Islet precursor cell (in vitro differentiated cells): Measurements from ENCODE around the gene TSPAN11.
A peak's percentile ranks its signal among the peaks of the same experiment; 100 is the strongest.

Experiments
- DNase-seq: peaks from one replicate; pipeline ENCODE4 v3.0.0-alpha.2; 2018

The TSPAN11 gene

DNA sequence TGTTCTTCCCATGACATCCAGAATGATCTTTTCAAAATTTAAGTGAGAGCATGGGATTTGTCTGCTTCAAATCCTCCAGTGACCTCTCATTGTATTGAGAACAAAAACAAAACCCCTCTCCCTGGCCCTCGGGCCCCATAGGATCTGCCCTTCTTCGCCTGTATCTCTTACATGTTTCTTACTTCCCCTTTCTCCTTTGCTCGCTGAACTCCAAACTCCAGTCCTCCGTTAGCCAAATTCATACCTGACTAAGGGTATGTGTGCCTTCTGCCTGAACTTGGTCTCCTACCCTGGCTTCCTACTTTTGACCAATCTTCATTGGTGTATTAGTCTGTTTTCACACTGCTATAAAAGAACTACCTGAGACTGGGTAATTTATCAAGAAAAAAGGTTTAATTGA is 13.2 kb upstream of the TSPAN11 start:
- peak; percentile 38 for DNase-seq

DNA sequence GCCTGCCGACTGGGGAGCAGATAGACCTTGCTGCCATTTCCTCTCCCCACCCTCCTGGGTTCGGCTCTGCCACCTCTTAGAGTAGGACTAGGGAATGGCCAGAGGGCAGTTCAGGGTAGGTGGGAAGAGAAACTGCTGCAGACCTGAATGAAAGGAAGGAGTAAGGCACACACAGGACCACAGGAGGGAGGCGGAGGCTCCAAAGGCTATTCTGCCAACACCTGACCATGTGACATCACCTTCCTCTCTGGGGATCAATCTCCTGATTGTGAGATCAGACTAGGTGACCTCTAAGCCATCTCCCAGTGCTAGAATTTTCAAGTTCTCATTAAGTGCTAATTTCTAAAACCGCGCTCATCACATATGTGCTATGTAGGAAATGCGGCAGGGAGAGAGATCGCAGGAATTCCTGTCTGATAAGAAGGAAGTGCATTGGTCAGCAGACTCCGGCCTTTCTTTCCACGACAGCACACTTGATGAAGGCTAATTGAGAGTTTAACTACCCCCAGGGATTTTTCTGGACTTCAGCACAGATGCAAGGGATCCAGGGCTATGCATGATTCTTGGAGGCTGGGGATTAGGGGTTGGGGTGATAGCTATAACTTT is 11.5 kb upstream of the TSPAN11 start:
- peak; percentile 52 for DNase-seq

DNA sequence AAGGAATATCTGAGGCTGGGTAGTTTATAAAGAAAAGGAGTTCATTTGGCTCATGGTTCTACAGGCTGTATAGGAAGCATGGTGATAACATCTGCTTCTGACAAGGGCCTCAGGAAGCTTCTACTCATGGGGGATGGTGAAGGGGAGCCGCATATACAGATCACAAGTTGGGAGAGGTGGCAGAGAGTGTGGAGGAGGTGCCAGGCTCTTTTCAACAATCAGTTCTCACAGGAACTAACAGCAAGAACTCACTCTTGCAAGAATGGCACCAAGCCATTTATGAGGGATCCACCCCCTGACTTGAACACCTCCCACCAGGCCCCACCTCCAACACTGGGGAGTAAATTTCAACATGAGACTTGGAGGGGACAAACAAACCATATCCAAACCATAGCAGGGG is 3.5 kb upstream of the TSPAN11 start:
- DNase-seq: peak; percentile 34

DNA sequence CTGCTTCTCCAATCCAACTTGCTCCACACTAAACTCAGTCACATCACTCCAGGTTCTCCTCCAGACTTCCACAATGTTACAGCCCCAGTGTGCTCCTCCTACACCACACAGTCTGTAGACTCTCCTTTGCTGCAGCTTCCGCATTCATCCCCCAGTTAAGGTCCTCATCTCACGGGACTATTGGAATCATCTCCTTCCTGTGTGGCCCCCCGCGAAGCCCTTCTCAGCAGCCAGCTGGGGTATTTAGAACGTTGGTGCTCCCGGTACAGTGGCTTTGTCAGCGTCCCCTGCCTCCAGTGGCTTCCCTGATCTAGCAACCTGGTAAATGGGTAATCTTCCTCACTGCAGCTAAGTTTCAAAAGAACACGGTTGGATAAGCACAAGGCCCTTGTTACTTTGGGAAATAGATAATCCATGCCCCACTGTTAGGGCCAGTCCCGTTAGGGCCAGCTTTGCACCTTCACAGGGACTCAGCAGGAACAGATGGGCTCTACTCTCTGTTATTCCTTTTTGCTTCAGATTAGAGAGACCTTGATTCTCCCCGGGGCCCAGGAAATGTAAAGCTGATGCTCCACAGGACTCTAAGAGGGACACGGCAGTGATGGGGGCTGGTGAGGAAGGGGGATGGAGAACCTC is 823 bp upstream of the TSPAN11 start:
- DNase-seq: peak; percentile 48

DNA sequence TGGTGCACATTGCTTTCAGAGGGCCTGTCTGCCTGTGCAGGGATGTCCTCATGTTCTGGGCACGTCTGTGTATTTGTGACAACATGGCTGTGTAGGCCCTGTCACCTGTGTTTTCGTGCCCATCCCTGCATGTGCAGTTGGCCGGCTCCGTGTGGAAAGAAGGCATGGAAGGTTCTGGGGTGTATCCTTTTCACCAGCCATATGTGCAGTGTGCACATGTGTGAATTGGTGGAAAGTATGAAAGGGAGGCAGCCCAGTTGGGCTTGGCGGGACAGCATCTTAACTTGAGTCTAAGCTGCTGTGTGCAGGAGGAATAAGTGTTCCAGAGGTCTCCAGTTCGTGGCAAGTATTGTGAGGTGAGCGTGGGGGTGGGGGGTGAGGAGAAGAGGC is 669 bp downstream of the TSPAN11 start:
- DNase-seq: no peak

- DNase-seq: peak; percentile 43
Observed at GRCh38 chr12:30928356-30929244, 2.1 kb downstream of the TSPAN11 start.

DNA sequence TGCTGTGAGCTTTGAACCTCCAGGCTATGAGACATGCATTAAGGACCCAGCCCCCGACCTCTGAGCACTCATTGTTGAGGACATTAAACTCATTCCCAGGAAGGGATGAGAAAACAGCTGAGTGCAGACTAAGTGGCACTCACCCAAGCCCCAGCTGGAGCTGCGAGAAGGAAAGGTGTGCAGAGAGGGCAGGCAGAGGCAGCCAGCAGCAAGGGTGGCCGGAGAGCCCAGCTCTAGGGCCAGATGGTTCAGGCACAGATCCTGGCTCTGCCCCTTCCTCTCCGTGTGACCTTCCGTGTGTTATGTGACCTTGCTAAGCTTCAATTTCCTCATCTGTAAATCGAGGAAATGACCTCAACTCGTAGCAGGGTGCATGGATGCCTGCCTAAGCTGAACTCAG is 3.7 kb downstream of the TSPAN11 start:
- DNase-seq: peak; percentile 58

GRCh38 chr12:30930641-30931040 is 4.1 kb downstream of the TSPAN11 start:
- DNase-seq: peak; percentile 60

- peak; percentile 42 for DNase-seq
Observed at GRCh38 chr12:30932881-30933280, 6.3 kb downstream of the TSPAN11 start.

GRCh38 chr12:30934811-30935210 is 8.3 kb downstream of the TSPAN11 start:
- no peak for DNase-seq

- no peak for DNase-seq
Observed at GRCh38 chr12:30936036-30936435, 9.5 kb downstream of the TSPAN11 start.

DNA sequence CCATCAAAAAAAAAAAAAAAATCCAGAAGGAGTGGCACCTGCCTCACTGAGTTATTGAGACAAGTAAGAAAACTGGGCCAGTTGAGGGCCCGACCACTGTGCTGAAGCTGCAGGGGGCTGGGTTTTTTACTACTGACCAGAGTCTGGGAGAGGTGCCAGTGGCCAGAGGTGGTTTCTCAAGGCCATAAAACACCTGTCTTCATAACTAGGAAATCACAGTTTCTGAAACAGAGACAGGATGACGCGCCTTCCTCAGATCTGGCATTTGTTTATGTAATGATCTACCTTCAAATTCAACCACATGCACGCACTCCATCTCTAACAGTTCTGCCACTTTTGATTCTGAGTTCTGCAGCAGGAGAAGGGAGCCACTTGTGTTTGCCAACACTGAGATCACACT is 12.7 kb downstream of the TSPAN11 start:
- DNase-seq: no peak

DNA sequence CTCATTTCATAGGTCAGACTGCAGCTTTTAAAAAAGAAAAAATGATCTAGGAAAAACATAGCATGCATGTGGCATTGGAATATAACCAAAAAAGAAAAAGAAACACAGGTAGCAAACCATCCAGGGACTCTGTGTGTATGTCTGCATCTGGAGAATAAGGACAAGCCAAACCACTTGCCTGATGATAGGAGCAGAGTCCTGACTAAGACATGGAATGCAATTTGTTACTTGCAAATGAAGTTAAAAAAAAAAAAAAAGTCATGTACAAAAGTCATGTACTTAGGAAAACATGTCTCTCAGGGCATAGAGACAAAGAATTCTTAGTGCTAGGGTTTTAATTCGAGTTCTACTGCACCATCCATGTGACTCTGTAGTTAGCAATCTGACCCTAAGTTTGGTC is 15.9 kb downstream of the TSPAN11 start:
- no peak for DNase-seq

DNA sequence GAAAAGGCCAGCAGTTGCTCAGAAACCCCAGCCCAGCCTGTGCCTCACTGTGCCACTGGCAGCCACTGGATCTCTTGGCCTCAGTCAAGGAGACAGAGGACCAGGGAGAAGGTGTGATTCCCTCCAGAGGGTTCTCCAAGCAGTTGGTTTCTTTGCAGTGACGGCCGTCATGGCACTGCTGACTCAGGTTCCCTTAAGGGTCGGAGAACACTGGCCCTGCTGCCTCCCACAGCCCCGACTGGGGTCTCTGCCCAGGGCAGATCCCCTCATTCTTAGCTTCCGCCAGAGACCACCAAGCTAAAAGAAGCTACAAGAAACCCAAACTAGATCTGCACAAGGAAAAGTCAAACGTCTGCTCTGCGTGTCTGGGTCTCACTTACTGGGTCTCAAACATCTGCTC is 16.4 kb downstream of the TSPAN11 start:
- no peak for DNase-seq

DNA sequence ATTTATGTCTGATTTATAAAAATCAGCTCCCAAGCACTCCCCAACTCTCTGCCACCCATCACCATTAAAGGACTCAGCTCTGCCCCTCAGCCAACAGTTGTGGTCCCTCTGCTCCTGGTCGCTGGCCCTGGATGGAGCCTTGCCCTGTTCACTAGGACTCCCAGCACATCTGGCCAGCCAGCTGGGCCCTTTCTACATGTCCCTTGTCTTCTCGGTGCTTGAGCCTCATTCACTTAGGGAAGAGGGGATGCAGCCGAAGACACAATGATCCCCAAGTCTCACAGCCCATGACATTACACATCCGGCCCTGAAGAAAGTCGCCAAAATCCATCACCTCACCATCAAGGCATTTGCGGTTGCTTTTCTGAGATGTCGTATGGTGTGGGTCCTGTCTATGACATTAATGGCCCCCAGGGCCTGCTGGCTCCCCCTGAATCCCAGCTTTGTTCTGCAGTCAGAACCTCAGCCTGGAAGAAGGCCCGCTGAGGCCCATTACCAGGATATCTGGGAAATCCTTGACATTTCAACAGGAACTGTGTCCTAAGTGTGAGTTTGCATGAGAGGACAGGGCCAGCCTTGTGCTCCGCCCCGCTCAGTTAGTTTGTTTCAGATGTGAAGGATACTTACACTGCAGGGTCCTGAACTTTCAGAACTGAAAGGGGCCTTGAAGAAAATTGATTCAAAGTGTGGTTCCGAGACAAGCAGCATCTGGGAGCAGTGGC is 19.1 kb downstream of the TSPAN11 start:
- DNase-seq: no peak

DNA sequence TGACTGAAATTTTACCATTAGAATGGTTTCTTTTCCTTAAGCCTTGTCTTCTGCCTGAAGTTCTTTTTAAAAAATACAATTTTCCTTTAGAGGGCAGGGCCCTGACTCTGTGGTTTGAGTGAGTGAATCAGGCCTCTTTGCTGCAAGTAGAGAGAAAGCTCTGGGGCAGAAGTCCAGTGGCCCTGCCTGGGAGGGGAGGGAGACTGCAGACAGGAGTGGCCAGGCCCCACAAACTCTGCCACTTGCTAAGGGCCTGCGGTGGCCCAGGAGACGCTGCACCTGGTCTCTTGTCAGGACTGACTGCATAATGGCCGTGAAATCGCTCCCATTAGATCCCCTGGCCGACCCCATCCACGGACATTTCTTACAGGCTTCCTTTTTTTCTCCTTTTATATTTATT is 25.5 kb downstream of the TSPAN11 start:
- DNase-seq: no peak

GRCh38 chr12:30953257-30953656 is 26.7 kb downstream of the TSPAN11 start:
- no peak for DNase-seq

DNA sequence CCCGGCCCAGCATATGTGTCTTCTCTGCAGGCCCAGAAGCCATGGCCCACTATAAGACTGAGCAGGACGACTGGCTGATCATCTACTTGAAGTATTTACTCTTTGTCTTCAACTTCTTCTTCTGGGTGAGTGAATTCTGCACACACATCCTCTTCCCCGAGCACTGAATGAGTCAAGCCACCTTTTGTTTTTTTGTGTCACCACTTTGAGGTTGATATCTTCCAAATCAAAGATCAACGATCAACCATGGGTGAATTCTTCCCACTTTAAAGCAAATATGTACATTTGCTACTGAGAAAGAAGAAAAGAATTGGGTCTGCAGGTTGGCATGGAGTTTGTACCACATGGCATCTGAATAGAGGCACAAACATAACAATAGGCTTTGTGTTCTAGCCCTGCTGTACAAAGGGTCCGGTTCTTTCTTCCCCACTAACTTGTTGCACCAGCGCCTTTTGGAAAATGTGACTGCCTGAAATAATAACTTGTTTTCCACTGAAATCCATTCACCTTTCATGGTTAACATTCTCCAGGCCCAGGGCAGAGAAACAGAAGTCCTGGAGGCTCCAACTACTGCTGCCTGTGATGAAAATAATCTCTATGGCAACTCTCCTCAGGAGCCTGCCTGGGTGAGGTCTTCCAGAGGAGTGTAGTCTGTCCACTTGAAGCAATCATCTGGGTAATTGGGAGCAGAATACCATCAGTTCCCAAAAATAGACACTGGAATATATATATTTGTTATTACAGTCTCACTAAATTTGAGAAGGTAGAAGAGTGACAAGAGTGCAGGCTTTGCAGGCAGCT is 27.6 kb downstream of the TSPAN11 start:
- DNase-seq: no peak

DNA sequence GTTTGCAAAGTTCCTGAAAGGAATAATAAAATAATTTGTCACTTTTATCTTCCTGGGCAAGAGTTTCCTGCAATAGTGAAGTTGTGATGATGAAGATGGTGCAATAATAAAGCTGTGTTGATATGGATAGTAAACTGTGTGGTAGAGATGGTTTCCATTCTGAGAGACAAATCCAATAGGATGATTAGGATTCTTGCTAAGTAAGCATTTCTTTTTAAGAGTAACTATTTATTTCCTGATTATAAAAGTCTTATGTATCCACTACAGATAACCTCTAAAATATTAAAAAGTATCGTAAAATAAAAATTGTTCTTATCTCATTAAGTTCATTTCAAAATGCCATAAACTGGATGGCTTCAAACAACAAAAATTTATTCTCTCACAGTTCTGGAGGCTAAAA is 28.7 kb downstream of the TSPAN11 start:
- no peak for DNase-seq

- DNase-seq: no peak
Observed at GRCh38 chr12:30959110-30959710, 32.7 kb downstream of the TSPAN11 start.

- no peak for DNase-seq
Observed at GRCh38 chr12:30959778-30960177, 33.2 kb downstream of the TSPAN11 start.

DNA sequence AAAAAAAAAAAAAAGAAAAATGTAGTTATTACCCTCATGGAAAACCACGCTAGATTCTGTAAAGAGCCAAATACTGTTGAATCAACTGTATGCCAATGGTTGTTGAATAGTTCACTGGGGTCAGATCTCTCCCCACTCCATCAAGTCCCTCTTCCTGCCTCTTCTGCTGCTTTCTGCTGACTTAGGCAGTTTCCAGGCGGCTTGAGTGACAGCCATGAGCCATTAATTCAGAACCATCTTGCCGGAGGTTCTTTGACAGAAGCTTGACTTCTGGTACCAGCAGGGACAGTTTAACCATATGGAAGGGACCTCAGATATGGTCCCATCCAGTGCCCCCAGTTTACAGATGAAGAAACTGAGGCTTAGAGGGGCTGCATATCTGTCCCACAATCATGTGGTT is 34.5 kb downstream of the TSPAN11 start:
- DNase-seq: no peak
